Ishikawa (cell line): ENCODE results near the gene CACHD1.

Experiments used
- CEBPB ChIP-seq: IDR thresholded peaks from 2 replicates; pipeline ENCODE4 v1.6.1; 2012
- CREB1 ChIP-seq: IDR thresholded peaks from 2 replicates; pipeline ENCODE4 v1.6.1; 2012; ENCODE audit warnings: low read depth
- EGR1 ChIP-seq: IDR thresholded peaks from 2 replicates; pipeline ENCODE4 v1.6.1; 2012
- EP300 ChIP-seq: IDR thresholded peaks from 2 replicates; pipeline ENCODE4 v1.6.1; 2012; ENCODE audit warnings: borderline replicate concordance
- FOXM1 ChIP-seq: IDR thresholded peaks from 2 replicates; pipeline ENCODE4 v1.6.1; 2012; ENCODE audit warnings: low read depth, borderline replicate concordance
- MAX ChIP-seq: IDR thresholded peaks from 2 replicates; pipeline ENCODE4 v1.6.1; 2012
- REST ChIP-seq: IDR thresholded peaks from 2 replicates; pipeline ENCODE4 v1.6.1; 2012; ENCODE audit warnings: low read depth, mild to moderate bottlenecking
- TAF1 ChIP-seq: IDR thresholded peaks from 2 replicates; pipeline ENCODE4 v1.6.1; 2012; ENCODE audit warnings: low read depth, mild to moderate bottlenecking
- TCF12 ChIP-seq: IDR thresholded peaks from 2 replicates; pipeline ENCODE4 v1.6.1; 2012; ENCODE audit warnings: low read depth
- TEAD4 ChIP-seq: IDR thresholded peaks from 2 replicates; pipeline ENCODE4 v1.6.1; 2012
- YY1 ChIP-seq: IDR thresholded peaks from 2 replicates; pipeline ENCODE4 v1.6.1; 2012; ENCODE audit warnings: low read depth

- TF ChIP-seq YY1 = no peak
- no peak for TF ChIP-seq EP300
- no peak for TF ChIP-seq MAX
- no peak for TF ChIP-seq TAF1
- no peak for TF ChIP-seq TCF12
- no peak for TF ChIP-seq CREB1
- TF ChIP-seq TEAD4 = no peak
- no peak for TF ChIP-seq REST
- no peak for TF ChIP-seq FOXM1
- no peak for TF ChIP-seq CEBPB
- no peak for TF ChIP-seq EGR1
These were observed 124.5 kb downstream of the CACHD1 start for GRCh38 chr1:64594446-64594845.
